HepG2 (cell line): ENCODE data around the gene MAT2A. TPM values are rescaled to one million over a fixed set of nuclear protein-coding genes. Genes with fewer than 3 reads are reported as not detected.
A peak's percentile ranks its signal among the peaks of the same experiment; 100 is the strongest.

Source experiments
- CAMTA2 ChIP-seq: sonication (generic); formaldehyde crosslinking; IDR thresholded peaks from 2 replicates; pipeline ENCODE4 v1.4.0; 2020; ENCODE audit warnings: mild to moderate bottlenecking, missing genetic modification reagents, borderline replicate concordance
- CBX2 ChIP-seq, 2 experiments: fragments of 200-600 bp in 1 of 2; sonication (generic); formaldehyde crosslinking in 1 of 2; IDR thresholded peaks; 2 replicates each; pipeline versions ENCODE4 v1.7.0 to v1.8.1; 2018 to 2022; ENCODE audit warnings: low read depth in 2 of 2, low read length in 1 of 2, mild to moderate bottlenecking in 1 of 2, missing genetic modification reagents in 1 of 2
- DBP ChIP-seq: sonication (generic); formaldehyde crosslinking; IDR thresholded peaks from 2 replicates; pipeline ENCODE4 v1.4.0; 2020; ENCODE audit warnings: missing genetic modification reagents; ENCODE audit errors: not compliant biosample characterization
- EP300 ChIP-seq, 3 experiments: sonication (generic) in 1 of 3; formaldehyde crosslinking in 1 of 3; IDR thresholded peaks; 2 replicates each; pipeline versions ENCODE4 v1.5.1 to v1.6.1; 2011 to 2020; ENCODE audit warnings: low read depth in 2 of 3, low read length in 2 of 3, borderline replicate concordance in 1 of 3, improper control_type of control experiment in 1 of 3, mild to moderate bottlenecking in 1 of 3, missing genetic modification reagents in 1 of 3, moderate library complexity in 1 of 3
- ISX ChIP-seq: sonication (generic); formaldehyde crosslinking; conservative IDR thresholded peaks from 2 replicates; pipeline ENCODE4 v1.5.0; 2020; ENCODE audit warnings: missing genetic modification reagents
- KAT8 ChIP-seq: IDR thresholded peaks from 2 replicates; pipeline ENCODE4 v1.6.1; 2016; ENCODE audit warnings: missing genetic modification reagents, missing compliant biosample characterization
- NFATC3 ChIP-seq: sonication (generic); formaldehyde crosslinking; IDR thresholded peaks from 2 replicates; pipeline ENCODE4 v1.5.1; 2020; ENCODE audit warnings: mild to moderate bottlenecking, missing genetic modification reagents
- NPAS2 ChIP-seq: sonication (generic); formaldehyde crosslinking; IDR thresholded peaks from 2 replicates; pipeline ENCODE4 v1.8.0; 2022; ENCODE audit warnings: mild to moderate bottlenecking, missing genetic modification reagents, borderline replicate concordance
- RBM39 ChIP-seq: fragments of 200-400 bp; formaldehyde crosslinking; IDR thresholded peaks from one replicate; pipeline ENCODE4 v1.6.1; 2018; ENCODE audit warnings: antibody characterized with exemption, mild to moderate bottlenecking, low read depth, low read length; ENCODE audit not compliant: poor library complexity, severe bottlenecking
- RFX5 ChIP-seq: IDR thresholded peaks from 2 replicates; pipeline ENCODE4 v1.6.1; 2011; ENCODE audit warnings: low read depth, low read length, improper control_type of control experiment
- SNAPC4 ChIP-seq: sonication (generic); formaldehyde crosslinking; IDR thresholded peaks from 2 replicates; pipeline ENCODE4 v1.4.0; 2020; ENCODE audit warnings: mild to moderate bottlenecking, missing genetic modification reagents
- TFE3 ChIP-seq: IDR thresholded peaks from 2 replicates; pipeline ENCODE4 v1.6.1; 2016
- ZBTB49 ChIP-seq: sonication (generic); formaldehyde crosslinking; IDR thresholded peaks from 2 replicates; pipeline ENCODE4 v1.4.0; 2020; ENCODE audit warnings: missing genetic modification reagents, borderline replicate concordance
- ZNF230 ChIP-seq: sonication (generic); formaldehyde crosslinking; IDR thresholded peaks from 2 replicates; pipeline ENCODE4 v1.4.0; 2020; ENCODE audit warnings: mild to moderate bottlenecking, missing genetic modification reagents
- ZNF235 ChIP-seq: sonication (generic); formaldehyde crosslinking; IDR thresholded peaks from 2 replicates; pipeline ENCODE4 v1.8.1; 2023; ENCODE audit warnings: mild to moderate bottlenecking, missing genetic modification reagents, borderline replicate concordance
- ZNF672 ChIP-seq: sonication (generic); formaldehyde crosslinking; IDR thresholded peaks from 2 replicates; pipeline ENCODE4 v1.8.1; 2022; ENCODE audit warnings: missing genetic modification reagents
- ZNF709 ChIP-seq: sonication (generic); formaldehyde crosslinking; IDR thresholded peaks from 2 replicates; pipeline ENCODE4 v1.5.0; 2020; ENCODE audit warnings: mild to moderate bottlenecking, missing genetic modification reagents
- ZNF850 ChIP-seq: sonication (generic); formaldehyde crosslinking; conservative IDR thresholded peaks from 2 replicates; pipeline ENCODE4 v1.9.0; 2021; ENCODE audit warnings: mild to moderate bottlenecking, missing genetic modification reagents
- polyA plus RNA-seq, 8 experiments: library from polyadenylated mRNA; depleted of rRNA in 3 of 8; stranded (reverse) in 7 of 8; unstranded in 1 of 8; fragments of >200 nt; fragmentation: Illumina TruSeq in 4 of 8; extraction: Trizol in 4 of 8; gene quantifications; 2 replicates each; pipeline versions ENCODE4 v1.2.1 to v1.2.3, GENCODE V29; 2011 to 2016; ENCODE audit warnings: low read depth in 4 of 8, missing spikeins in 1 of 8, mixed read lengths in 1 of 8; ENCODE audit not compliant: insufficient read depth in 1 of 8
- total RNA-seq, 5 experiments: library from RNA; depleted of rRNA; stranded (reverse); fragments of >200 nt; fragmentation: Illumina TruSeq; extraction: Trizol; gene quantifications; 2 replicates each; pipeline ENCODE4 v1.2.3, GENCODE V29; 2016; ENCODE audit warnings: low read depth in 1 of 5

Gene MAT2A
- total and polyA plus RNA-seq, 2 of the 13 experiments (the other 11 are each of a cell fraction or from before 2014, with no cell fraction given), result 155 to 331 TPM

- TF ChIP-seq SNAPC4 (CRISPR knock-in tag), result no peak
- TF ChIP-seq ZNF672 (CRISPR knock-in tag), result no peak
- 0 out of 2 replicates have a peak, but pooled peaks have one; percentile 13 for TF ChIP-seq KAT8 (CRISPR knock-in tag)
- no peak for TF ChIP-seq EP300 (IDR thresholded peaks at IDR 0.05; ENCODE audit: low read depth in 2 of 2, low read length in 2 of 2)
- TF ChIP-seq EP300 (CRISPR knock-in tag; IDR thresholded peaks at IDR 0.05; ENCODE audit: borderline replicate concordance), result no peak
- no peak for TF ChIP-seq ZBTB49
- TF ChIP-seq NFATC3, result no peak
- TF ChIP-seq ISX, result no peak
- no peak for TF ChIP-seq RBM39
- TF ChIP-seq ZNF230 (CRISPR knock-in tag), result no peak
- no peak for TF ChIP-seq RFX5
- TF ChIP-seq DBP (CRISPR knock-in tag), result no peak
- no peak for TF ChIP-seq TFE3 (CRISPR knock-in tag)
- TF ChIP-seq CAMTA2 (CRISPR knock-in tag), result 0 out of 2 replicates have a peak, but pooled peaks have one; percentile 62
- no peak for TF ChIP-seq ZNF850 (CRISPR knock-in tag)
- no peak for TF ChIP-seq ZNF235 (CRISPR knock-in tag)
- TF ChIP-seq NPAS2, result no peak
- no peak for TF ChIP-seq ZNF709
- no peak for TF ChIP-seq CBX2 (IDR thresholded peaks at IDR 0.05; ENCODE audit: low read depth, low read length)
- no peak for TF ChIP-seq CBX2 (CRISPR knock-in tag; IDR thresholded peaks at IDR 0.05; ENCODE audit: low read depth)
Observed at GRCh38 chr2:85593023-85593422, 54.1 kb downstream of the MAT2A start (continued).
